HCT116 (cell line): Measurements from ENCODE around the gene PCDHGC5. TPM values are rescaled to one million over a fixed set of nuclear protein-coding genes. Genes with fewer than 3 reads are reported as not detected.

Experiments used
- ATAC-seq: fragments of 200-7000 bp; cut with Tn5 transposase; 2 replicates; pipeline ENCODE4 v1.9.1; 2020; ENCODE audit warnings: mild to moderate bottlenecking, moderate library complexity
- BruUV-seq: library from RNA; stranded (reverse); fragments of 400-500 nt; replicated peaks from 2 replicates; lab custom pipeline; 2021; lab: Mats Ljungman, UMichigan
- CTCF ChIA-PET: fragments of 300-600 bp; sonication (Branson Sonifier 250); formaldehyde crosslinking; loops from one replicate; lab custom pipeline; 2021; ENCODE audit warnings: antibody characterized with exemption; lab: Charles Lee
- POLR2A ChIA-PET: fragments of 300-600, 350-600 bp; sonication (Branson Sonifier 250); formaldehyde crosslinking; loops from one replicate; lab custom pipeline; 2021; ENCODE audit warnings: antibody characterized with exemption; lab: Charles Lee
- RAD21 ChIA-PET, 2 experiments: fragments of 300-600 bp; sonication (Branson Sonifier 250); formaldehyde crosslinking; loops; one replicate each; lab custom pipeline; 2023; ENCODE audit warnings: low total read pairs in 2 of 2; ENCODE audit not compliant: uncharacterized antibody in 2 of 2, unreplicated experiment in 2 of 2, low non-redundant PET in 1 of 2; lab: Charles Lee
- DNase-seq: peaks from one replicate; pipeline ENCODE4 v3.0.0-alpha.2; 2010; ENCODE audit warnings: low read depth, low spot score
- H2AFZ ChIP-seq: fragments of 200-600 bp; shearing (Covaris generic), sonication (generic); 2 replicates; pipeline ENCODE4 v1.6.1; 2017; ENCODE audit warnings: low read depth, mixed run types, mixed read lengths, antibody characterized with exemption, low read length; ENCODE audit not compliant: poor library complexity, severe bottlenecking
- H3K27ac ChIP-seq: 2 replicates; pipeline ENCODE4 v1.5.1; 2012; ENCODE audit warnings: low read depth, low read length
- H3K27me3 ChIP-seq: fragments of 200-600 bp; sonication (generic); 2 replicates; pipeline ENCODE4 v1.6.1; 2016; ENCODE audit warnings: mixed run types, low read length, mixed read lengths; ENCODE audit not compliant: insufficient read depth
- H3K36me3 ChIP-seq, 2 experiments: fragments of 200-500 bp in 1 of 2; fragments of 200-600 bp in 1 of 2; sonication (Bioruptor generic) in 1 of 2; sonication (generic) in 1 of 2; 2 replicates each; pipeline versions ENCODE4 v1.5.1 to v1.6.1; 2014 to 2016; ENCODE audit warnings: low read length in 2 of 2, inconsistent platforms in 1 of 2, mixed read lengths in 1 of 2, mixed run types in 1 of 2; ENCODE audit not compliant: insufficient read depth in 2 of 2, control insufficient read depth in 1 of 2
- H3K4me1 ChIP-seq, 2 experiments: fragments of 200-600 bp in 1 of 2; sonication (generic) in 1 of 2; 2 replicates each; pipeline versions ENCODE4 v1.5.1 to v1.6.1; 2012 to 2017; ENCODE audit warnings: low read length in 2 of 2, inconsistent platforms in 1 of 2, mild to moderate bottlenecking in 1 of 2, mixed read lengths in 1 of 2, mixed run types in 1 of 2, moderate library complexity in 1 of 2; ENCODE audit not compliant: insufficient read depth in 2 of 2, control insufficient read depth in 1 of 2
- H3K4me2 ChIP-seq: fragments of 200-600 bp; sonication (generic); 2 replicates; pipeline ENCODE4 v1.6.1; 2017; ENCODE audit warnings: mixed run types, low read length, mixed read lengths
- H3K4me3 ChIP-seq, 2 experiments: fragments of 200-600 bp in 1 of 2; sonication (generic) in 1 of 2; replicated peaks in 1 of 2; 2 replicates each; pipeline ENCODE4 v1.5.1; 2011 to 2016; ENCODE audit warnings: low read length in 2 of 2, control low read depth in 1 of 2, low read depth in 1 of 2, mild to moderate bottlenecking in 1 of 2, mixed read lengths in 1 of 2, mixed run types in 1 of 2
- H3K79me2 ChIP-seq: fragments of 200-600 bp; sonication (generic); 2 replicates; pipeline ENCODE4 v1.6.1; 2017; ENCODE audit warnings: mild to moderate bottlenecking, mixed run types, low read length, moderate library complexity, mixed read lengths; ENCODE audit not compliant: insufficient read depth
- H3K9ac ChIP-seq: fragments of 200-600 bp; sonication (generic); 2 replicates; pipeline ENCODE4 v1.6.1; 2016; ENCODE audit warnings: low read length, mixed read lengths
- H3K9me2 ChIP-seq: fragments of 200-600 bp; sonication (generic), shearing (Covaris generic); 2 replicates; pipeline ENCODE4 v1.6.1; 2017; ENCODE audit warnings: mixed run types, mild to moderate bottlenecking, moderate library complexity; ENCODE audit not compliant: insufficient read depth
- H3K9me3 ChIP-seq, 2 experiments: fragments of 200-500 bp in 1 of 2; fragments of 200-600 bp in 1 of 2; sonication (Bioruptor generic) in 1 of 2; sonication (generic) in 1 of 2; 2 replicates each; pipeline ENCODE4 v1.6.1; 2014 to 2017; ENCODE audit warnings: low read length in 2 of 2, mixed read lengths in 2 of 2, inconsistent platforms in 1 of 2, low read depth in 1 of 2, mild to moderate bottlenecking in 1 of 2, mixed run types in 1 of 2, moderate library complexity in 1 of 2; ENCODE audit not compliant: control insufficient read depth in 1 of 2, insufficient read depth in 1 of 2
- H4K20me1 ChIP-seq: fragments of 200-600 bp; sonication (generic), shearing (Covaris generic); 2 replicates; pipeline ENCODE4 v1.6.1; 2017; ENCODE audit warnings: mixed run types, mild to moderate bottlenecking, moderate library complexity; ENCODE audit not compliant: insufficient read depth
- CBX3 ChIP-seq: IDR thresholded peaks from 2 replicates; pipeline ENCODE4 v1.6.1; 2012; ENCODE audit warnings: low read depth
- CEBPB ChIP-seq: IDR thresholded peaks from 2 replicates; pipeline ENCODE4 v1.6.1; 2012; ENCODE audit warnings: low read depth
- EZH2 ChIP-seq: fragments of 200-600 bp; sonication (generic); IDR thresholded peaks from 2 replicates; pipeline ENCODE4 v1.6.1; 2017; ENCODE audit warnings: antibody characterized with exemption, mixed run types
- POLR2AphosphoS5 ChIP-seq: IDR thresholded peaks from 2 replicates; pipeline ENCODE4 v1.6.1; 2011; ENCODE audit warnings: mild to moderate bottlenecking, low read depth, low read length, moderate library complexity
- SP1 ChIP-seq: IDR thresholded peaks from 2 replicates; pipeline ENCODE4 v1.6.1; 2012; ENCODE audit warnings: low read depth
- SRF ChIP-seq: IDR thresholded peaks from 2 replicates; pipeline ENCODE4 v1.6.1; 2012; ENCODE audit warnings: low read depth
- ZFX ChIP-seq: fragments of 450-650 bp; IDR thresholded peaks from 2 replicates; pipeline ENCODE4 v1.6.1; 2017
- ZNF274 ChIP-seq: fragments of 200-500 bp; sonication (Bioruptor generic); IDR thresholded peaks from 2 replicates; pipeline ENCODE4 v1.6.1; 2014; ENCODE audit warnings: mild to moderate bottlenecking, low read depth, low read length, inconsistent platforms
- intact Hi-C: fragments of 100-400 bp; cut with micrococcal nuclease; formaldehyde crosslinking; loops from 2 replicates; pipeline ENCODE4 v1.10.0; 2022
- total RNA-seq: library from RNA; stranded (reverse); gene quantifications from one replicate; pipeline ENCODE4 v1.2.1, GENCODE V29; 2021; ENCODE audit not compliant: unreplicated experiment
- TF ChIP-seq, protein P1 (sequence below), 3 experiments: fragments of 200-600 bp in 1 of 3; sonication (generic) in 1 of 3; IDR thresholded peaks in 2 of 3; conservative IDR thresholded peaks in 1 of 3; 2 replicates each; pipeline ENCODE4 v1.5.1; 2012 to 2017; ENCODE audit warnings: low read depth in 2 of 3, low read length in 2 of 3, antibody characterized with exemption in 1 of 3, borderline replicate concordance in 1 of 3, control low read depth in 1 of 3, mild to moderate bottlenecking in 1 of 3, mixed read lengths in 1 of 3, mixed run types in 1 of 3, moderate library complexity in 1 of 3; ENCODE audit not compliant: insufficient read depth in 1 of 3
- TF ChIP-seq, protein P2 (sequence below): IDR thresholded peaks from 2 replicates; pipeline ENCODE4 v1.6.1; 2012; ENCODE audit warnings: low read depth

The PCDHGC5 gene
- total RNA-seq, 1 experiment from 2014 or later = not detected

DNA sequence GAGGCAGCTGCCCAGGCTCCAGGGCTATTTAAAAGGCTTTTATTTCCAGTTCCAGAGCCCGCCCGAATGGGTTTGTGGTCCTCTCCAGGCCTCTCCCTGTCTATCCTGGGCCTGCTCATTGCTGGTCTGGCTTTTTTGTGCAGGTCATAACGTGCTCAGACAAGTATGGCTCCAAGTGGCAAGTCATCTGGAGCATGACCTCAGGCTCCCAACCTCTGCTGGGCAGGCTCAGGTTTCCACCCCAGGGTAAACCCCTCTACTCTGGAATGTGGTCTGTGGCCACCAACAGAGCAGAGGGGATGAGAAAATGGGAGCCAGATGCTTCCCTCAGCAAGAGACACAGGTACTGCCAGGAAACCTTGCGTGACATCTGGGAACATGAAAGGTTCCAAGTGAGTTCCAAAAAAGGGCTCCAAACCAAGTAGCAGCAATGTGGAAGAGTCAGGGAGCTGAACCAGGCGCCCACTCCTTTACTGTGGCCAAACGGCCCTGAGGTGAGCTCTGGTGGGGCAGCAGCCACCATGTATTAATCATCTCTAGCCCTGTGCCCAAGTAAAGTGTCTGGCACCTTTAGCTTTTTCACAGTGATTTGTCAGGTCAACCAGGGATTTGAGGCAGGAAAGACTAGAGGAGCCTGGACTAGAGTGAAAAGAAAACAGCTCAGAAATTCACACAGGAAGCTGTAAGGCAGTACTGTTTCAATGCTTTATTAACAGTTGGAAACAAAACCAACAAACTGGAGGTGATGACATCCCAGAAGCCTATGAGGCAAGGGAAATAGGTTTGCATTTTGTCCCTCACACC is 25.7 kb downstream of the PCDHGC5 start:
- TF ChIP-seq SRF (no peak), ZNF274 (no peak), CBX3 (no peak), SP1 (no peak), POLR2AphosphoS5 (no peak)
- 0 out of 2 replicates have a peak overlapping the region, but pooled peaks have one; percentile 4 for H3K27ac ChIP-seq
- peaks cover 6 to 20% of the 10 kb centered on the region in 2 experiments; a peak in 1 of 4 replicates for H3K36me3 ChIP-seq
- no peak overlapping the region for H3K4me3 ChIP-seq
- no peaks in the 10 kb centered on the region for H3K27me3 ChIP-seq
- no peak overlapping the region for H3K4me2 ChIP-seq
- no peaks in the 10 kb centered on the region for H3K9me2 ChIP-seq
- BruUV-seq = no TSS peak
- ChIA-PET POLR2A (no interaction called here), RAD21 (no interaction called here), CTCF (interaction anchor here (0.5 to 3.2 kb wide), 4 partner anchors 9 to 302 kb away, joined by 3 to 15 read pairs (median 7); partner anchors contain the start of gene PCDHGA10)
- ATAC-seq (no peak), DNase-seq (no peak)
- no peak overlapping the region for H3K9ac ChIP-seq
- H3K9me3 ChIP-seq = no peaks in the 10 kb centered on the region
- intact Hi-C loops = loop anchor here (5.0 kb wide), 1 partner anchor 787 kb away; no protein-coding TSS in a partner anchor
- H4K20me1 ChIP-seq = no peaks in the 10 kb centered on the region
- H3K79me2 ChIP-seq = peaks cover under 1% of the 10 kb centered on the region; the same call in 1 of the 2 replicates
- H3K4me1 ChIP-seq = peaks cover 4 to 22% of the 10 kb centered on the region in 2 experiments
- no peak overlapping the region for H2AFZ ChIP-seq

DNA sequence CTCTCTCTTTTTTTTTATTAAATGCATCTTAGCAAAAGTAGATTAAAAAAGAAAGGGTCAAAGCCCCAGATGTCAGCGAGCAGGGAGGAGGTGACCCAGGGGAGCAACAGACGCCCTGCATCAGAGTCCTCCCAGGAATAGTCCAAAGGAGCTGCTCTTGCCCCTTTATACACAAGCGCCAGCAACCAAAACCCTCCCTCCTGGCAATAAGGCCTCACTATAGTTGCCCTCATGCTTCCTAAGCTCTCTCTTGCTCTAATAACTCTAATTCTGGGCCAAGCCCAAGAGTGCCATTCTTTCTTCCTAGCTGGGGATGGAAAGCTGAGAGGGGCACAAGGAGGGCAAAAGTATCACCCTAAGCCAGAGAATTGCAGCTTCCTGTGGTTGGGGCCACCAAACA is 26.3 kb downstream of the PCDHGC5 start:
- H3K9ac ChIP-seq = no peak overlapping the region
- peaks cover 10 to 28% of the 10 kb centered on the region in 2 experiments for H3K4me1 ChIP-seq
- H2AFZ ChIP-seq = no peak overlapping the region
- ATAC-seq (no peak), DNase-seq (no peak)
- RAD21 ChIA-PET = no interaction called here
- POLR2A ChIA-PET = no interaction called here
- no peak overlapping the region for H3K4me2 ChIP-seq
- H3K27ac ChIP-seq = no peak overlapping the region
- no peaks in the 10 kb centered on the region for H3K9me2 ChIP-seq
- no peak overlapping the region for H3K4me3 ChIP-seq
- intact Hi-C loops = loop anchor here (5.0 kb wide), 1 partner anchor 788 kb away; no protein-coding TSS in a partner anchor
- peaks cover 6 to 26% of the 10 kb centered on the region in 2 experiments; a peak in 2 of 4 replicates for H3K36me3 ChIP-seq
- peaks cover 6% of the 10 kb centered on the region; the same call in 1 of the 2 replicates for H3K79me2 ChIP-seq
- CTCF ChIA-PET = interaction anchor here (1.0 to 2.1 kb wide), 3 partner anchors 102 to 194 kb away, joined by 3 to 11 read pairs (median 3); partner anchors contain the start of gene PCDHGA10
- no peaks in the 10 kb centered on the region for H3K27me3 ChIP-seq
- H4K20me1 ChIP-seq = no peaks in the 10 kb centered on the region
- TSS peak; percentile 44 for BruUV-seq
- no peaks in the 10 kb centered on the region for H3K9me3 ChIP-seq
- TF ChIP-seq, protein P1, sequence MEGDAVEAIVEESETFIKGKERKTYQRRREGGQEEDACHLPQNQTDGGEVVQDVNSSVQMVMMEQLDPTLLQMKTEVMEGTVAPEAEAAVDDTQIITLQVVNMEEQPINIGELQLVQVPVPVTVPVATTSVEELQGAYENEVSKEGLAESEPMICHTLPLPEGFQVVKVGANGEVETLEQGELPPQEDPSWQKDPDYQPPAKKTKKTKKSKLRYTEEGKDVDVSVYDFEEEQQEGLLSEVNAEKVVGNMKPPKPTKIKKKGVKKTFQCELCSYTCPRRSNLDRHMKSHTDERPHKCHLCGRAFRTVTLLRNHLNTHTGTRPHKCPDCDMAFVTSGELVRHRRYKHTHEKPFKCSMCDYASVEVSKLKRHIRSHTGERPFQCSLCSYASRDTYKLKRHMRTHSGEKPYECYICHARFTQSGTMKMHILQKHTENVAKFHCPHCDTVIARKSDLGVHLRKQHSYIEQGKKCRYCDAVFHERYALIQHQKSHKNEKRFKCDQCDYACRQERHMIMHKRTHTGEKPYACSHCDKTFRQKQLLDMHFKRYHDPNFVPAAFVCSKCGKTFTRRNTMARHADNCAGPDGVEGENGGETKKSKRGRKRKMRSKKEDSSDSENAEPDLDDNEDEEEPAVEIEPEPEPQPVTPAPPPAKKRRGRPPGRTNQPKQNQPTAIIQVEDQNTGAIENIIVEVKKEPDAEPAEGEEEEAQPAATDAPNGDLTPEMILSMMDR (IDR thresholded peaks at IDR 0.05 in 2 of 3, conservative IDR thresholded peaks at IDR 0.05 in 1 of 3; ENCODE audit: borderline replicate concordance in 1 of 3, insufficient read depth in 1 of 3, low read depth in 2 of 3, low read length in 2 of 3) = no peak
- TF ChIP-seq CEBPB = no peak
- TF ChIP-seq EZH2 = no peak
- TF ChIP-seq SP1 = no peak
- TF ChIP-seq ZFX = no peak
- TF ChIP-seq, protein P2, sequence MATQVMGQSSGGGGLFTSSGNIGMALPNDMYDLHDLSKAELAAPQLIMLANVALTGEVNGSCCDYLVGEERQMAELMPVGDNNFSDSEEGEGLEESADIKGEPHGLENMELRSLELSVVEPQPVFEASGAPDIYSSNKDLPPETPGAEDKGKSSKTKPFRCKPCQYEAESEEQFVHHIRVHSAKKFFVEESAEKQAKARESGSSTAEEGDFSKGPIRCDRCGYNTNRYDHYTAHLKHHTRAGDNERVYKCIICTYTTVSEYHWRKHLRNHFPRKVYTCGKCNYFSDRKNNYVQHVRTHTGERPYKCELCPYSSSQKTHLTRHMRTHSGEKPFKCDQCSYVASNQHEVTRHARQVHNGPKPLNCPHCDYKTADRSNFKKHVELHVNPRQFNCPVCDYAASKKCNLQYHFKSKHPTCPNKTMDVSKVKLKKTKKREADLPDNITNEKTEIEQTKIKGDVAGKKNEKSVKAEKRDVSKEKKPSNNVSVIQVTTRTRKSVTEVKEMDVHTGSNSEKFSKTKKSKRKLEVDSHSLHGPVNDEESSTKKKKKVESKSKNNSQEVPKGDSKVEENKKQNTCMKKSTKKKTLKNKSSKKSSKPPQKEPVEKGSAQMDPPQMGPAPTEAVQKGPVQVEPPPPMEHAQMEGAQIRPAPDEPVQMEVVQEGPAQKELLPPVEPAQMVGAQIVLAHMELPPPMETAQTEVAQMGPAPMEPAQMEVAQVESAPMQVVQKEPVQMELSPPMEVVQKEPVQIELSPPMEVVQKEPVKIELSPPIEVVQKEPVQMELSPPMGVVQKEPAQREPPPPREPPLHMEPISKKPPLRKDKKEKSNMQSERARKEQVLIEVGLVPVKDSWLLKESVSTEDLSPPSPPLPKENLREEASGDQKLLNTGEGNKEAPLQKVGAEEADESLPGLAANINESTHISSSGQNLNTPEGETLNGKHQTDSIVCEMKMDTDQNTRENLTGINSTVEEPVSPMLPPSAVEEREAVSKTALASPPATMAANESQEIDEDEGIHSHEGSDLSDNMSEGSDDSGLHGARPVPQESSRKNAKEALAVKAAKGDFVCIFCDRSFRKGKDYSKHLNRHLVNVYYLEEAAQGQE = no peak
